Measurements from ENCODE around the gene SPATA13.

Gene SPATA13

GRCh38 chr13:24213932-24214331 is 53.4 kb downstream of the SPATA13 start:
- no peak for TF ChIP-seq POLR2AphosphoS5 (IDR thresholded peaks at IDR 0.05; ENCODE audit: low read depth, low read length)

GRCh38 chr13:24214528-24214927 is 54.0 kb downstream of the SPATA13 start:
- TF ChIP-seq SIN3A (IDR thresholded peaks at IDR 0.05; ENCODE audit: borderline replicate concordance, insufficient read depth, low read length) (no peak), TAF1 (IDR thresholded peaks at IDR 0.05; ENCODE audit: borderline replicate concordance, insufficient read depth, low read length) (no peak), FOXP2 (optimal IDR thresholded peaks at IDR 0.05; ENCODE audit: borderline replicate concordance, extremely low read depth, extremely low read length, insufficient read depth) (no peak), REST (IDR thresholded peaks at IDR 0.05; ENCODE audit: insufficient read depth in 1 of 2, low read depth in 2 of 2, low read length in 2 of 2) (no peak), POLR2AphosphoS5 (IDR thresholded peaks at IDR 0.05; ENCODE audit: low read depth, low read length) (no peak)

- no peak for TF ChIP-seq REST (IDR thresholded peaks at IDR 0.05; ENCODE audit: insufficient read depth in 1 of 2, low read depth in 2 of 2, low read length in 2 of 2)
- no peak for TF ChIP-seq SIN3A (IDR thresholded peaks at IDR 0.05; ENCODE audit: borderline replicate concordance, insufficient read depth, low read length)
- no peak for TF ChIP-seq FOXP2 (optimal IDR thresholded peaks at IDR 0.05; ENCODE audit: borderline replicate concordance, extremely low read depth, extremely low read length, insufficient read depth)
- no peak for TF ChIP-seq TAF1 (IDR thresholded peaks at IDR 0.05; ENCODE audit: borderline replicate concordance, insufficient read depth, low read length)
Observed at GRCh38 chr13:24215126-24215525, 54.6 kb downstream of the SPATA13 start.

- TF ChIP-seq FOXP2 (optimal IDR thresholded peaks at IDR 0.05; ENCODE audit: borderline replicate concordance, extremely low read depth, extremely low read length, insufficient read depth) (no peak), REST (IDR thresholded peaks at IDR 0.05; ENCODE audit: insufficient read depth in 1 of 2, low read depth in 2 of 2, low read length in 2 of 2) (no peak), TAF1 (IDR thresholded peaks at IDR 0.05; ENCODE audit: borderline replicate concordance, insufficient read depth, low read length) (no peak), SIN3A (IDR thresholded peaks at IDR 0.05; ENCODE audit: borderline replicate concordance, insufficient read depth, low read length) (no peak), POLR2AphosphoS5 (IDR thresholded peaks at IDR 0.05; ENCODE audit: low read depth, low read length) (no peak)
Observed at GRCh38 chr13:24215732-24216131, 55.2 kb downstream of the SPATA13 start.

- TF ChIP-seq FOXP2 (optimal IDR thresholded peaks at IDR 0.05; ENCODE audit: borderline replicate concordance, extremely low read depth, extremely low read length, insufficient read depth) (no peak), SIN3A (IDR thresholded peaks at IDR 0.05; ENCODE audit: borderline replicate concordance, insufficient read depth, low read length) (no peak), POLR2AphosphoS5 (IDR thresholded peaks at IDR 0.05; ENCODE audit: low read depth, low read length) (no peak), REST (IDR thresholded peaks at IDR 0.05; ENCODE audit: insufficient read depth in 1 of 2, low read depth in 2 of 2, low read length in 2 of 2) (no peak), TAF1 (IDR thresholded peaks at IDR 0.05; ENCODE audit: borderline replicate concordance, insufficient read depth, low read length) (no peak)
Observed at GRCh38 chr13:24216176-24216575, 55.7 kb downstream of the SPATA13 start.

Data from PFSK-1 (cell line).